HUES64 (cell line): ENCODE data around the gene PODNL1.
A peak's percentile ranks its signal among the peaks of the same experiment; 100 is the strongest.

Experiments
- H3K27ac ChIP-seq: 2 replicates; pipeline ENCODE4 v1.7.0; 2013; ENCODE audit warnings: low read depth, low read length, inconsistent platforms
- H3K27me3 ChIP-seq: 2 replicates; pipeline ENCODE4 v1.6.1; 2013; ENCODE audit warnings: mild to moderate bottlenecking, low read length; ENCODE audit not compliant: insufficient read depth
- H3K36me3 ChIP-seq: 2 replicates; pipeline ENCODE4 v1.6.1; 2013; ENCODE audit warnings: mild to moderate bottlenecking, low read length; ENCODE audit not compliant: insufficient read depth
- H3K4me1 ChIP-seq: 2 replicates; pipeline ENCODE4 v1.6.1; 2013; ENCODE audit warnings: mild to moderate bottlenecking, low read length, moderate library complexity; ENCODE audit not compliant: insufficient read depth
- H3K4me3 ChIP-seq: 2 replicates; pipeline ENCODE4 v1.5.1; 2013; ENCODE audit warnings: mild to moderate bottlenecking, low read length, moderate library complexity
- H3K9ac ChIP-seq: 2 replicates; pipeline ENCODE4 v1.6.1; 2013; ENCODE audit warnings: mild to moderate bottlenecking, low read depth, low read length
- H3K9me3 ChIP-seq: 2 replicates; pipeline ENCODE4 v1.6.1; 2013; ENCODE audit warnings: low read depth, low read length; ENCODE audit not compliant: insufficient read depth
- WGBS: fragments of 150-250, 120-280 bp; methylation state at CpG from one replicate; pipeline ENCODE4 v1.1.7; 2013; ENCODE audit warnings: missing lambda C conversion rate; 5-methylcytosine and 5-hydroxymethylcytosine counted together

The PODNL1 gene

DNA sequence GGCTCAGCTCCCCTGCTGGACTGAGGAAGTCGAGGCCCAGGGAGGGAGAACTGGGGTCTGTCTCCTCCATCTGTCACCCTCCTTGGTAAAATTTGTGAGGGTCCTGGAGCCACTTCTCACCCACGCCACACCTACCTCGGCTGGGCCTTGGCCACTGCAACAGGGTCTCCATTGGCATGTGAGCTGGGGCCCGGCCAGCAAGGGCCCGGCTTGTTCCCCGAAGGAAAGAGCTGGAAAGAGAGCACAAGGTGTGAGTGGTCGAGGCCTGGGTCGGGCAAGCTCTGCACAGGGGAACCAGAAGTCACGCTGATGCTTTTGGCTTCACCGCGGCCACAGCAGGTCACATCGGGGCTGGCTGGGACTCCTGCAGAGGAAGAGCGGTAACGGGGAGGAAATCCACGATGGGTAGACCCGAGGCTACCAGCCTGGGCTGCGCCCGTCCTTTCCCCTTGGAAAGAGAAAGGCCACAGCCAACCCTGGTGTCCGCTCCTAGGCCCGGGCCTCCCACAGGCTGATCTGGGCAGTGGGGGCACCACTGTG is 52.3 kb downstream of the PODNL1 start:
- H3K27ac ChIP-seq, result no peak overlapping the region
- H3K4me3 ChIP-seq, result no peak overlapping the region
- H3K9ac ChIP-seq, result no peak overlapping the region
- WGBS, result 92% methylated on average over 20 of the region's 20 CpGs
- no peaks in the 10 kb centered on the region for H3K36me3 ChIP-seq
- no peaks in the 10 kb centered on the region for H3K9me3 ChIP-seq
- H3K4me1 ChIP-seq, result peaks cover 11% of the 10 kb centered on the region
- no peaks in the 10 kb centered on the region for H3K27me3 ChIP-seq

DNA sequence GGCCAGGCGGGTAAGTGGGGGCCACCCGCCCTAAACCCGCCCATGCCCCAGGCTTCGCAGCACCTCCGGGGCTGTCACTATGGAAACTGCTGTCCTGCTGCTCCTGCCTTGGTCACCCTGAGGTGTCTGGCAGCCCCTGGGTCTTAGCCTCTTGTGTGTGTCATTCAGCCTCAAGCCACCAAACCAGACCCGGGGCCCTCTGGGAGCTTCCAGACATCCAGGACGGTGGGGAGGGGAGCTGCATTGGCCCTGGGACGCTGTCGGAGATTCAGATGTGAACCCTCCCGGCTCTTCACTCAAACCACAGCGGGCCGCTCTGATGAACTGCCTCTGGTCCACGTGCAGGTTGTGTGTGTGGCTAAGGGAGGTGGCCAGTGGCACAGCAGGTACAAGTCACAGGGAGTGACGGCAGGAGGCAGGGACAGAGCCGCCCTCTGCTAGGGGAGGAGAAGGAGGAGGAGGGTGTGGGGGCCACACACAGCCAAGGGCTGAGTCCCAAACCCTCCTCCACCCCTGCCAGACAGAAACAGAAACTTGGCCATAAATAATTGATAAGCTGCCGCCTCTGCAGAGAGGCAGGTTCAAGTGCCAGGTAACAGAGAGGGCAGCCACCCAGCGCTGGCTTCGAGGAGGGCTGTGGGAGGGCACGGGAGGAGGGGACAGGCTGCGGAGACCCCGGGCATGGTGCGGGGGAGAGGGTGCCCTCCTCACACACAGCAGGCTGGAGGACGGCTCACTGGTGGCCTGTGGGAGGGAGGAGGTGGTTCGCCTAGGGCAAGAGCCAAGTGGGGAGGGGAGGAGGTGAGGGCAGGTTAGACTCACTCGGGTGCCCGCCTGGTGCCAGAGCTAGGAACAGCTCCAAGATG is 53.3 kb downstream of the PODNL1 start:
- WGBS, result 82% methylated on average over 26 of the region's 26 CpGs

DNA sequence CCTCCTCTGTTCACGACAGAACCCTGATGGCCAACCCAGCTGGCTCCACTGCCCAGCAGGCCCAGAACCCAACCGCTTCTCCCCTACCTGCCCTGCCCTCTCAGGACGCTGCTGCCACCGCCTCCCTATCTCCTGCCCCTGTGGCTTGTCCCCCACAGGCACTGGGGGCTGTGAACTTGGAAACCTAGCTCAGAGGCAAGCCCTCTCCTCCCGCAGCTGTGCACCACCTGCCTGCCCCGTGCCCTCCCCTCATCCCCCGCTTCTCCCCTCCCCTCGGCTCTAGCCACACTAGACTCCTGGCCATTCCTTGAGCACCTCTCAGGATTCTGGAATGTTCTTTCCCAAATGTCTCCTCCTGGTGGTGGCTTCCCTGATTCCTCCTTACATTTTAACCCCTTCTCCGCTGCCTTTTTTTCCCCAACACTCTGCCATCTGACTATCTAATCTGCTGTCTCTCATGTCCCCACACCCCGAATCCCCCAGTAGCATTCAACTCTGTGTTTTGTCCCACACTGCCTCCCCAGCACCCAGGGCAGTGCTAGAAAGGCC is 54.6 kb downstream of the PODNL1 start:
- H3K27ac ChIP-seq, result no peak overlapping the region
- no peak overlapping the region for H3K4me3 ChIP-seq
- peaks cover 17% of the 10 kb centered on the region for H3K4me1 ChIP-seq
- H3K9ac ChIP-seq, result no peak overlapping the region
- no peaks in the 10 kb centered on the region for H3K36me3 ChIP-seq
- no peaks in the 10 kb centered on the region for H3K9me3 ChIP-seq
- no peaks in the 10 kb centered on the region for H3K27me3 ChIP-seq
- 85% methylated on average over 10 of the region's 10 CpGs for WGBS

More for the DNA sequence above, 53.3 kb downstream of the PODNL1 start:
- no peaks in the 10 kb centered on the region for H3K9me3 ChIP-seq
- no peaks in the 10 kb centered on the region for H3K36me3 ChIP-seq
- no peak overlapping the region for H3K4me3 ChIP-seq
- no peak overlapping the region for H3K27ac ChIP-seq
- H3K27me3 ChIP-seq, result no peaks in the 10 kb centered on the region
- peaks cover 17% of the 10 kb centered on the region for H3K4me1 ChIP-seq
- no peak overlapping the region for H3K9ac ChIP-seq

DNA sequence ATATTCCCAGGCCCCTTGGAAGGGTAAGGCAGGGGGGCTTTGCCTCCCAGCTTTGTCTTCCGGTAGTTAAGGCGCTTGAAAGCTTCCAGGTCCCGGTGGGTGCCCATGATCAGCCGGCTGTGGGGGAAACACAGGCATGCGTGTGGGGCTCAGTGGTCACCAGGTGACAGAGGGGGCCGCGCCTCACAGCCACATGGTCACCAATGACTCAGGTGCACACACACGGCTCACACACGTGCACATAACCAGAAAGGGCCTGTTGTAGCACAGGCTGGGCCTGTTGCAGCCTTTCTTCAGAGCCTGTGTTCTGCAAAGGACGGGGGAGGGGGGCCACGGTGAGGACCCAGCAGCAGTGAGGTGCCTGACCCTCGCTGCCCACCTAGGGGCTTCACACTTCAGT is 55.4 kb downstream of the PODNL1 start:
- H3K9ac ChIP-seq, result no peak overlapping the region
- peaks cover 17% of the 10 kb centered on the region for H3K4me1 ChIP-seq
- no peak overlapping the region for H3K4me3 ChIP-seq
- H3K9me3 ChIP-seq, result no peaks in the 10 kb centered on the region
- no peaks in the 10 kb centered on the region for H3K27me3 ChIP-seq
- H3K27ac ChIP-seq, result no peak overlapping the region
- 94% methylated on average over 12 of the region's 12 CpGs for WGBS
- no peaks in the 10 kb centered on the region for H3K36me3 ChIP-seq

DNA sequence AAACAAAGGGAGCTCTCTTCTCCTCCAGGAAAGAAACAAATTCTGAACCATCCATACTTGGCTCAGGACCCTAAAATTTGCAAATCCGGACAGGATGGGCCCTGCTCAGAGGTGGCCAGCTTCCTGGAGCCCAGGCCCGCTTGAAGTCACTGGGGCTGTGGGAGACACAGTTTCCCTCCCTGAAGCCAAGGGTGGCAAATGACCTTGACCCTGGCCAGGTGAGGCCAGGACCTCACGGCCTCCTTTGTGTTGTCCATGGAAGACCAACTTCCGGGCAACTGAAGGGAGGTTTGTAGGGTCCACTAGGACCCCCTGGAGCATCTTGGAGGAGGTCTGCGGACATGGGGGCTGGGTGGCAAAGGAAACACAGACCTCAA is 55.8 kb downstream of the PODNL1 start:
- no peaks in the 10 kb centered on the region for H3K36me3 ChIP-seq
- no peaks in the 10 kb centered on the region for H3K9me3 ChIP-seq
- H3K9ac ChIP-seq, result no peak overlapping the region
- H3K4me1 ChIP-seq, result peaks cover 17% of the 10 kb centered on the region
- H3K27me3 ChIP-seq, result no peaks in the 10 kb centered on the region
- 88% methylated on average over 5 of the region's 5 CpGs for WGBS
- no peak overlapping the region for H3K4me3 ChIP-seq
- no peak overlapping the region for H3K27ac ChIP-seq

DNA sequence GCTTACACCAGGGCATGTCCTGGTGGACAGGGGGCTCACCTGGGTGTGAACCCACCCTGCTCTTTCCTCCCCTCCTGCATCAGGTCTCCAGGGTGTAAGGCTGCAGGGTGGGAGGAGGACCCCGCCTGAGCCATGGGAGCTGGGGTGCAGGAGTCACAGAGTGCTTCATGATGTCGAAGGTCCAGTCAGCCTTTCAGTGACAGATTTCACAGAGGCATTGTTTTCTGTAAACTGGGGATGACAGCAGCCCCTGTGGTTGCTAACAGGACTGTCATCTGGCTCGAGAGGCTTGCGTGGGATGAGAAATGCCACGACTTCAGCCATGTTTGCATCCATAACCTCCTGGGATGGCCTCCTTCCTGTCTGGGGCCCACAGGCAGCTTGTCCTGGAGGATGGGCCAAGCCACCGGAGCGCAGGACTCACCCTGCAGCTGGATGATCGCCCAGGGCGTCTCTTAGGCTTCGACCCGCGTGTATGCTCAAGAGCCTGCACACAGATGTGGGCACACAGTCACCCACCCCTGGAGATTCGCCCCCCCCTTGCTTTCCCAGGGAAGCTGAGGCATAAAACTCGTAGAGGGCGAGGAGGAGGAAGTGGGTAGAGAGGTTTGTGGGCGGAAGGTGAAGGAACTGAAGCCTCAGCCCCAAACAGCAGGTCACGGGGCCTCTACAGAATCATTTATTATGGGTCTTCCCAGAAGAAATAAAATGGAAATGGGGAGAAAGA is 56.4 kb downstream of the PODNL1 start:
- H3K9me3 ChIP-seq, result no peaks in the 10 kb centered on the region
- H3K9ac ChIP-seq, result peak overlapping the region; percentile 17; the same call in 1 of the 2 replicates
- WGBS, result 68% methylated on average over 17 of the region's 17 CpGs
- H3K4me3 ChIP-seq, result no peak overlapping the region
- H3K27me3 ChIP-seq, result peaks cover 4% of the 10 kb centered on the region
- no peaks in the 10 kb centered on the region for H3K36me3 ChIP-seq
- H3K27ac ChIP-seq, result peak overlapping the region; percentile 82
- peaks cover 17% of the 10 kb centered on the region for H3K4me1 ChIP-seq

DNA sequence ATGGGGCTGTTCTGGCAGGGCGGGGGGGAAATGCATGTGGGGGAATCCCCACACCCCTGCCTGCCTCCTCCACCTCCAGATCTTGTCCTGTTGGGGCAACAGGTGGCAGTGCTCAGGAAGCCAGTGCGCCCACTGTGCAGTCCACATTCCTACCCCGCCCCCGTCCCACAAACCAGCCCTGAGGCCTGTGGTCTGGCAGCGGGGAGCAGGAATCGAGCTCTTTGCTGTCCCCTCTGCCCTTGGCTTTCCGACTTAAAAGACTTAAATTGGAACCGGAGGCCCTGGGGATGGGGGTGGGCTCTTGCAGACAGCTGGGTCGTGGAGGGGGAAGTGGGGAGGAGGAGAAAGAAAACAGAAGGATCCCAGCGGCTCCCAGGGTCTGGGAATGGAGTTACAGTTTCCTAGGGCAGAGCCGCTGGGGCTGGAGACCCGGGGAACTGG is 56.9 kb downstream of the PODNL1 start:
- H3K36me3 ChIP-seq, result no peaks in the 10 kb centered on the region
- H3K4me1 ChIP-seq, result peaks cover 17% of the 10 kb centered on the region
- WGBS, result 13% methylated on average over 11 of the region's 12 CpGs
- H3K9me3 ChIP-seq, result no peaks in the 10 kb centered on the region
- peak overlapping the region; percentile 82 for H3K27ac ChIP-seq
- peak overlapping the region; percentile 17; the same call in 1 of the 2 replicates for H3K9ac ChIP-seq
- no peak overlapping the region for H3K4me3 ChIP-seq
- H3K27me3 ChIP-seq, result peaks cover 10% of the 10 kb centered on the region
